Measurements from ENCODE around the gene TSHZ1. TPM values are rescaled to one million over a fixed set of nuclear protein-coding genes. Genes with fewer than 3 reads are reported as not detected.

Gene TSHZ1
- total and polyA plus RNA-seq, 2 of the 8 experiments (the other 6 are each of a cell fraction or from before 2014, with no cell fraction given) = 0.03 to 0.32 TPM

- no peak for TF ChIP-seq NRF1 (IDR thresholded peaks at IDR 0.05; ENCODE audit: low read depth, low read length)
- TF ChIP-seq SIRT6 (IDR thresholded peaks at IDR 0.05; ENCODE audit: low read length) = no peak
- no peak for TF ChIP-seq ATF3 (IDR thresholded peaks at IDR 0.05; ENCODE audit: insufficient read depth, low read depth, low read length)
- no peak for TF ChIP-seq MAFK (IDR thresholded peaks at IDR 0.05; ENCODE audit: low read depth, low read length)
Observed at GRCh38 chr18:75264195-75264594, 53.6 kb downstream of the TSHZ1 start (continued).
